PC-3 (cell line): ENCODE data around the gene PCP4. TPM values are rescaled to one million over a fixed set of nuclear protein-coding genes. Genes with fewer than 3 reads are reported as not detected.
A peak's percentile ranks its signal among the peaks of the same experiment; 100 is the strongest.

ENCODE experiments used
- ATAC-seq: fragments of 200-7000 bp; cut with Tn5 transposase; 2 replicates; pipeline ENCODE4 v1.9.1; 2020; ENCODE audit warnings: mild to moderate bottlenecking, moderate library complexity
- BruUV-seq: library from RNA; stranded (reverse); fragments of 400-500 nt; replicated peaks from 2 replicates; lab custom pipeline; 2021; lab: Mats Ljungman, UMichigan
- CTCF ChIA-PET: fragments of 300-600 bp; sonication (Branson Sonifier 250); formaldehyde crosslinking; loops from one replicate; lab custom pipeline; 2022; ENCODE audit warnings: antibody characterized with exemption; lab: Charles Lee
- POLR2A ChIA-PET: fragments of 300-600 bp; sonication (Branson Sonifier 250); formaldehyde crosslinking; loops from one replicate; lab custom pipeline; 2022; ENCODE audit warnings: antibody characterized with exemption; ENCODE audit not compliant: unreplicated experiment; lab: Charles Lee
- DNase-seq: peaks from one replicate; pipeline ENCODE4 v3.0.0-alpha.2; 2015
- H2AFZ ChIP-seq: fragments of 300-600 bp; sonication (generic); 2 replicates; pipeline ENCODE4 v1.6.0; 2016; ENCODE audit warnings: antibody characterized with exemption, low read length
- H3F3A ChIP-seq: fragments of 300-600 bp; sonication (generic); one replicate; pipeline ENCODE4 v1.6.0; 2017; ENCODE audit warnings: antibody characterized with exemption, low read length, control low read depth, mild to moderate bottlenecking; ENCODE audit not compliant: unreplicated experiment
- H3K27ac ChIP-seq: fragments of 300-600 bp; sonication (generic); 2 replicates; pipeline ENCODE4 v1.5.1; 2016; ENCODE audit warnings: mild to moderate bottlenecking, low read length
- H3K27me3 ChIP-seq: fragments of 300-600 bp; sonication (generic); 2 replicates; pipeline ENCODE4 v1.6.1; 2016; ENCODE audit warnings: low read length, mixed read lengths
- H3K36me3 ChIP-seq: fragments of 300-600 bp; sonication (generic); 2 replicates; pipeline ENCODE4 v1.6.1; 2016; ENCODE audit warnings: low read depth, mixed run types, low read length, mixed read lengths
- H3K4me1 ChIP-seq: fragments of 300-600 bp; sonication (generic); 2 replicates; pipeline ENCODE4 v1.5.1; 2016; ENCODE audit warnings: low read length; ENCODE audit not compliant: insufficient read depth
- H3K4me2 ChIP-seq: fragments of 300-600 bp; sonication (generic); 2 replicates; pipeline ENCODE4 v1.6.0; 2016; ENCODE audit warnings: low read length
- H3K4me3 ChIP-seq: fragments of 300-600 bp; sonication (generic); 2 replicates; pipeline ENCODE4 v1.5.1; 2016; ENCODE audit warnings: mild to moderate bottlenecking, low read length, mixed read lengths
- H3K79me2 ChIP-seq: fragments of 300-600 bp; sonication (generic); 2 replicates; pipeline ENCODE4 v1.6.1; 2017; ENCODE audit warnings: low read length, mixed read lengths
- H3K9ac ChIP-seq: fragments of 300-600 bp; sonication (generic); 2 replicates; pipeline ENCODE4 v1.6.0; 2016; ENCODE audit warnings: mild to moderate bottlenecking, low read length
- H3K9me2 ChIP-seq: fragments of 300-600 bp; sonication (generic); replicated peaks from 2 replicates; pipeline ENCODE4 v1.6.1; 2016; ENCODE audit warnings: mixed run types, low read length, mixed read lengths
- H3K9me3 ChIP-seq: fragments of 300-600 bp; sonication (generic); 2 replicates; pipeline ENCODE4 v1.6.1; 2016; ENCODE audit warnings: low read length, mixed read lengths
- H4K20me1 ChIP-seq: fragments of 300-600 bp; sonication (generic); 2 replicates; pipeline ENCODE4 v1.6.1; 2016; ENCODE audit warnings: low read length, mixed read lengths
- CTCF ChIP-seq: fragments of 300-600 bp; sonication (generic); conservative IDR thresholded peaks from 2 replicates; pipeline ENCODE4 v1.5.1; 2017; ENCODE audit warnings: antibody characterized with exemption, low read depth, mild to moderate bottlenecking, low read length
- EZH2 ChIP-seq: fragments of 300-600 bp; sonication (generic); IDR thresholded peaks from one replicate; pipeline ENCODE4 v1.6.1; 2017; ENCODE audit warnings: antibody characterized with exemption, mild to moderate bottlenecking, low read length; ENCODE audit not compliant: unreplicated experiment
- EZH2phosphoT487 ChIP-seq: fragments of 300-600 bp; sonication (generic); IDR thresholded peaks from 2 replicates; pipeline ENCODE4 v1.6.1; 2018; ENCODE audit warnings: mild to moderate bottlenecking, antibody characterized with exemption, low read length, borderline replicate concordance
- intact Hi-C: fragments of 100-400 bp; cut with micrococcal nuclease; formaldehyde crosslinking; loops from 2 replicates; pipeline ENCODE4 v1.9.0; 2023
- total RNA-seq: library from RNA; depleted of rRNA; stranded (reverse); fragments of >200 nt; gene quantifications from 2 replicates; pipeline ENCODE4 v1.2.3, GENCODE V29; 2014

The PCP4 gene
- total RNA-seq, 1 experiment from 2014 or later: not detected

- POLR2A ChIA-PET: no interaction called here
- CTCF ChIA-PET: no interaction called here
Observed at GRCh38 chr21:39860600-39860999, 6.6 kb upstream of the PCP4 start.

GRCh38 chr21:39863111-39863510, 4.1 kb upstream of the PCP4 start:
- CTCF ChIA-PET: no interaction called here

More at GRCh38 chr21:39860600-39860999, 6.6 kb upstream of the PCP4 start:
- no peaks in the 10 kb centered on the region for H3K4me1 ChIP-seq
- no peaks in the 10 kb centered on the region for H3F3A ChIP-seq
- TF ChIP-seq EZH2 (no peak), CTCF (no peak), EZH2phosphoT487 (no peak)
- H3K9me2 ChIP-seq: no peaks in the 10 kb centered on the region
- H3K79me2 ChIP-seq: no peaks in the 10 kb centered on the region
- no peak for ATAC-seq
- no peaks in the 10 kb centered on the region for H3K27me3 ChIP-seq
- H2AFZ ChIP-seq: no peak overlapping the region
- intact Hi-C loops: no loop called here
- H3K4me2 ChIP-seq: no peak overlapping the region
- no peak overlapping the region for H3K27ac ChIP-seq
- no TSS peak for BruUV-seq
- no peak for DNase-seq
- H4K20me1 ChIP-seq: no peaks in the 10 kb centered on the region
- H3K4me3 ChIP-seq: no peak overlapping the region
- H3K9me3 ChIP-seq: 0 out of 2 replicates have a peak, but pooled peaks cover 4% of the 10 kb centered on the region
- H3K9ac ChIP-seq: no peak overlapping the region
- no peaks in the 10 kb centered on the region for H3K36me3 ChIP-seq

More at GRCh38 chr21:39863111-39863510, 4.1 kb upstream of the PCP4 start:
- no peak overlapping the region for H2AFZ ChIP-seq
- H3K9me2 ChIP-seq: no peaks in the 10 kb centered on the region
- H3K9ac ChIP-seq: no peak overlapping the region
- no peaks in the 10 kb centered on the region for H3K9me3 ChIP-seq
- H3F3A ChIP-seq: no peaks in the 10 kb centered on the region
- POLR2A ChIA-PET: no interaction called here
- DNase-seq (peak; percentile 59), ATAC-seq (no peak)
- BruUV-seq: no TSS peak
- no peaks in the 10 kb centered on the region for H3K4me1 ChIP-seq
- intact Hi-C loops: no loop called here
- H3K4me3 ChIP-seq: no peak overlapping the region
- no peak overlapping the region for H3K4me2 ChIP-seq
- TF ChIP-seq EZH2phosphoT487: no peak
- TF ChIP-seq EZH2: no peak
- no peak for TF ChIP-seq CTCF
- no peak overlapping the region for H3K27ac ChIP-seq
- H3K79me2 ChIP-seq: no peaks in the 10 kb centered on the region
- no peaks in the 10 kb centered on the region for H3K36me3 ChIP-seq
- no peaks in the 10 kb centered on the region for H4K20me1 ChIP-seq
- H3K27me3 ChIP-seq: no peaks in the 10 kb centered on the region
